ENCODE measurements around the gene FLNB. TPM values are rescaled to one million over a fixed set of nuclear protein-coding genes. Genes with fewer than 3 reads are reported as not detected.

FLNB gene
- polyA plus RNA-seq, 1 donor from 2014 or later = 10.3 TPM

- Histone ChIP-seq H3K27me3 (ENCODE audit: insufficient read depth, low read depth, low read length) (no peaks in the 10 kb centered on the region), H4K20me1 (ENCODE audit: insufficient read depth) (no peaks in the 10 kb centered on the region), H3K4me2 (ENCODE audit: low read length) (no peak overlapping the region), H3K79me2 (replicated peaks; ENCODE audit: insufficient read depth, low read length) (no peaks in the 10 kb centered on the region), H3F3A (ENCODE audit: insufficient read depth, low read length, poor library complexity, severe bottlenecking) (no peaks in the 10 kb centered on the region), H3K36me3 (ENCODE audit: insufficient read depth, low read length) (peaks cover 8% of the 10 kb centered on the region), H2AFZ (ENCODE audit: low read depth, low read length) (no peak overlapping the region), H3K9me3 (ENCODE audit: low read length) (no peaks in the 10 kb centered on the region), H3K4me3 (ENCODE audit: low read length) (no peak overlapping the region), H3K9ac (ENCODE audit: low read length) (no peak overlapping the region), H3K9me2 (ENCODE audit: insufficient read depth, low read length) (no peaks in the 10 kb centered on the region), H3K27ac (ENCODE audit: low read length) (no peak overlapping the region)
- TF ChIP-seq CTCF (IDR thresholded peaks at IDR 0.05; ENCODE audit: poor library complexity, severe bottlenecking) = no peak
- TF ChIP-seq EP300 (conservative IDR thresholded peaks at IDR 0.05; ENCODE audit: poor library complexity, severe bottlenecking) = no peak
- no peak for TF ChIP-seq SMC3 (conservative IDR thresholded peaks at IDR 0.05; ENCODE audit: poor library complexity)
- TF ChIP-seq TAF1 (IDR thresholded peaks at IDR 0.05; ENCODE audit: low read depth) = no peak
- no peak for TF ChIP-seq RAD21 (conservative IDR thresholded peaks at IDR 0.05)
- TF ChIP-seq EZH2 (IDR thresholded peaks at IDR 0.05; ENCODE audit: borderline replicate concordance, insufficient read depth, low read length, poor library complexity, severe bottlenecking) = no peak
- no peak for TF ChIP-seq MXI1 (conservative IDR thresholded peaks at IDR 0.05; ENCODE audit: poor library complexity, severe bottlenecking)
- TF ChIP-seq POLR2AphosphoS5 (IDR thresholded peaks at IDR 0.05) = no peak
- no peak for TF ChIP-seq REST (IDR thresholded peaks at IDR 0.05; ENCODE audit: borderline replicate concordance)
Observed at GRCh38 chr3:58134468-58134867, 126.2 kb downstream of the FLNB start.

- Histone ChIP-seq H3K27me3 (ENCODE audit: insufficient read depth, low read depth, low read length) (no peaks in the 10 kb centered on the region), H3F3A (ENCODE audit: insufficient read depth, low read length, poor library complexity, severe bottlenecking) (no peaks in the 10 kb centered on the region), H3K4me3 (ENCODE audit: low read length) (no peak overlapping the region), H3K4me2 (ENCODE audit: low read length) (no peak overlapping the region), H3K36me3 (ENCODE audit: insufficient read depth, low read length) (peaks cover 8% of the 10 kb centered on the region), H2AFZ (ENCODE audit: low read depth, low read length) (no peak overlapping the region), H3K79me2 (replicated peaks; ENCODE audit: insufficient read depth, low read length) (no peaks in the 10 kb centered on the region), H4K20me1 (ENCODE audit: insufficient read depth) (no peaks in the 10 kb centered on the region), H3K9ac (ENCODE audit: low read length) (no peak overlapping the region), H3K9me2 (ENCODE audit: insufficient read depth, low read length) (no peaks in the 10 kb centered on the region), H3K9me3 (ENCODE audit: low read length) (no peaks in the 10 kb centered on the region), H3K27ac (ENCODE audit: low read length) (no peak overlapping the region)
- no peak for TF ChIP-seq EZH2 (IDR thresholded peaks at IDR 0.05; ENCODE audit: borderline replicate concordance, insufficient read depth, low read length, poor library complexity, severe bottlenecking)
- TF ChIP-seq RAD21 (conservative IDR thresholded peaks at IDR 0.05) = no peak
- TF ChIP-seq EP300 (conservative IDR thresholded peaks at IDR 0.05; ENCODE audit: poor library complexity, severe bottlenecking) = no peak
- TF ChIP-seq CTCF (IDR thresholded peaks at IDR 0.05; ENCODE audit: poor library complexity, severe bottlenecking) = no peak
- no peak for TF ChIP-seq TAF1 (IDR thresholded peaks at IDR 0.05; ENCODE audit: low read depth)
- TF ChIP-seq REST (IDR thresholded peaks at IDR 0.05; ENCODE audit: borderline replicate concordance) = no peak
- no peak for TF ChIP-seq MXI1 (conservative IDR thresholded peaks at IDR 0.05; ENCODE audit: poor library complexity, severe bottlenecking)
- TF ChIP-seq SMC3 (conservative IDR thresholded peaks at IDR 0.05; ENCODE audit: poor library complexity) = no peak
- no peak for TF ChIP-seq POLR2AphosphoS5 (IDR thresholded peaks at IDR 0.05)
Observed at GRCh38 chr3:58135712-58136543, 127.7 kb downstream of the FLNB start.
